Spleen (tissue), 7 donors: ENCODE measurements around the gene TGOLN2.

Experiments used
- CTCF ChIP-seq, 11 experiments: fragments of 200-600 bp in 7 of 11; fragments of 450-650 bp in 4 of 11; sonication (generic) in 4 of 11; IDR thresholded peaks in 8 of 11; conservative IDR thresholded peaks in 3 of 11; 1 replicate in 7 of 11; 2 replicates in 4 of 11; pipeline versions ENCODE4 v1.4.0 to v1.8.0; 2016 to 2021; ENCODE audit warnings: antibody characterized with exemption in 11 of 11, inconsistent platforms in 4 of 11, mild to moderate bottlenecking in 1 of 11
- POLR2A ChIP-seq, 3 donors: fragments of 450-650 bp; IDR thresholded peaks; one replicate each; pipeline ENCODE4 v1.5.1; 2017; ENCODE audit warnings: antibody characterized with exemption in 3 of 3, mild to moderate bottlenecking in 1 of 3
- donor health status: DM: no; HTN: no; CAD: no; lungs with moderate emphysema.
- donor health status: DM: no; HTN: no; CAD: no.
- donor health status: DM: no; HTN: no; CAD: no.

DNA sequence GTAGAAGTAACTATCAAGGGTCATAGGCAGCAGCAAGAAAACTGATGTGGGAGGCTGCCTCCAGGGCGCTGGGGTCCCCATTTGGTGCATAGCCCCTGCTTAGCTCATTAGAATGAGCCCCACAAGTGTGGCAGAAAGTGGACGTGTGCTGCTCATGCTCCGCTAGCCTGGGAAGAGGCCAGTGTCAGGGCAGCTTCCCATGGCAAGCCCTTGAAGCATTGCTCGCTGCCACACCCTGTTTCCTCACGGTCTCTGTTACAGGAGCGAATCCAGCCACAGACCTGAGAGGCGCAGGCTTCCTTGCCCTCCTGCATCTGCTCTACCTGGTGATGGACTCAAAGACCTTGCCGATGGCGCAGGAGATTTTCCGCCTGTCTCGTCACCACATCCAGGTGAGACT lies 49.3 kb upstream of the TGOLN2 start:
- no peak for TF ChIP-seq CTCF (IDR thresholded peaks at IDR 0.05 in 8 of 11, conservative IDR thresholded peaks at IDR 0.05 in 3 of 11)
- no peak for TF ChIP-seq POLR2A (IDR thresholded peaks at IDR 0.05)
